GM23338 (cell line): ENCODE data around the gene IFT43. TPM values are rescaled to one million over a fixed set of nuclear protein-coding genes. Genes with fewer than 3 reads are reported as not detected.

Source experiments
- ATAC-seq: fragments of 200-7000 bp; cut with Tn5 transposase; 3 replicates; pipeline ENCODE4 v1.9.1; 2020
- DNase-seq: peaks from one replicate; pipeline ENCODE4 v3.0.0-alpha.2; 2015; ENCODE audit warnings: low spot score
- H2AFZ ChIP-seq: fragments of 200-600 bp; sonication (generic); 2 replicates; pipeline ENCODE4 v1.8.0; 2016; ENCODE audit warnings: antibody characterized with exemption, mild to moderate bottlenecking, moderate library complexity
- H3F3A ChIP-seq: fragments of 200-600 bp; sonication (generic); replicated peaks from 2 replicates; pipeline ENCODE4 v1.8.0; 2017; ENCODE audit warnings: antibody characterized with exemption, mixed run types, low read depth
- H3K27ac ChIP-seq: fragments of 200-600 bp; sonication (generic); 2 replicates; pipeline ENCODE4 v1.6.1; 2016; ENCODE audit warnings: low read depth
- H3K27me3 ChIP-seq: fragments of 200-600 bp; sonication (generic); 2 replicates; pipeline ENCODE4 v1.8.0; 2016; ENCODE audit warnings: mild to moderate bottlenecking, mixed run types, moderate library complexity; ENCODE audit not compliant: insufficient read depth
- H3K36me3 ChIP-seq: fragments of 200-600 bp; sonication (generic); 2 replicates; pipeline ENCODE4 v1.8.0; 2016; ENCODE audit warnings: mild to moderate bottlenecking; ENCODE audit not compliant: insufficient read depth
- H3K4me1 ChIP-seq: fragments of 200-600 bp; sonication (generic); 2 replicates; pipeline ENCODE4 v1.8.0; 2016; ENCODE audit warnings: mild to moderate bottlenecking, moderate library complexity; ENCODE audit not compliant: insufficient read depth
- H3K4me2 ChIP-seq: fragments of 200-600 bp; sonication (generic); 2 replicates; pipeline ENCODE4 v1.7.1; 2017; ENCODE audit warnings: mixed run types
- H3K4me3 ChIP-seq: fragments of 200-600 bp; sonication (generic); 2 replicates; pipeline ENCODE4 v1.6.1; 2016; ENCODE audit warnings: mixed run types
- H3K79me2 ChIP-seq: fragments of 200-600 bp; sonication (generic); replicated peaks from 2 replicates; pipeline ENCODE4 v1.8.0; 2017; ENCODE audit warnings: mild to moderate bottlenecking; ENCODE audit not compliant: insufficient read depth
- H3K9me2 ChIP-seq: fragments of 200-600 bp; sonication (generic); 2 replicates; pipeline ENCODE4 v1.8.0; 2017; ENCODE audit not compliant: insufficient read depth
- H4K20me1 ChIP-seq: fragments of 200-600 bp; sonication (generic); replicated peaks from 2 replicates; pipeline ENCODE4 v1.8.0; 2017; ENCODE audit warnings: mild to moderate bottlenecking; ENCODE audit not compliant: insufficient read depth
- H3K27ac Mint-ChIP-seq: 2 replicates; pipeline ENCODE4 v1.8.0; 2020; ENCODE audit warnings: inconsistent platforms, mild to moderate bottlenecking, moderate library complexity, mixed read lengths
- H3K27me3 Mint-ChIP-seq: 3 replicates; pipeline ENCODE4 v1.8.0; 2022; ENCODE audit warnings: low read depth, mild to moderate bottlenecking, moderate library complexity, mixed read lengths, inconsistent platforms; ENCODE audit not compliant: insufficient read depth, poor library complexity
- H3K36me3 Mint-ChIP-seq: 3 replicates; pipeline ENCODE4 v1.8.0; 2021; ENCODE audit warnings: low read depth, mild to moderate bottlenecking, inconsistent platforms, moderate library complexity, mixed read lengths
- H3K4me1 Mint-ChIP-seq: 3 replicates; pipeline ENCODE4 v1.8.0; 2020; ENCODE audit warnings: mild to moderate bottlenecking, inconsistent platforms, mixed read lengths
- H3K4me3 Mint-ChIP-seq: 3 replicates; pipeline ENCODE4 v1.8.0; 2021; ENCODE audit warnings: moderate library complexity, mild to moderate bottlenecking, inconsistent platforms, mixed read lengths
- H3K9me3 Mint-ChIP-seq: 3 replicates; pipeline ENCODE4 v1.8.0; 2020; ENCODE audit warnings: moderate library complexity, mild to moderate bottlenecking, inconsistent platforms, mixed read lengths
- EZH2 ChIP-seq: fragments of 200-600 bp; sonication (generic); IDR thresholded peaks from one replicate; pipeline ENCODE4 v1.8.0; 2017; ENCODE audit warnings: antibody characterized with exemption, mild to moderate bottlenecking, low read depth; ENCODE audit not compliant: unreplicated experiment
- ZNF114 ChIP-seq: fragments of 250-450 bp; sonication (Bioruptor Pico); IDR thresholded peaks from 2 replicates; pipeline ENCODE4 v1.5.0; 2020; ENCODE audit warnings: mild to moderate bottlenecking, moderate library complexity
- polyA plus RNA-seq: library from polyadenylated mRNA; unstranded; fragments of >200 nt; fragmentation: Nextera tagmentation; extraction: Ambion mirVana; gene quantifications from 2 replicates; pipeline ENCODE4 v1.2.1, GENCODE V29; 2016
- total RNA-seq: library from RNA; depleted of rRNA; stranded (reverse); fragments of >200 nt; shearing (Covaris generic); gene quantifications from 2 replicates; pipeline ENCODE4 v1.2.3, GENCODE V29; 2014
- TF ChIP-seq, protein P1 (sequence below): fragments of 250-450 bp; sonication (Bioruptor Pico); IDR thresholded peaks from 2 replicates; pipeline ENCODE4 v1.5.0; 2020; ENCODE audit warnings: mild to moderate bottlenecking, moderate library complexity
- TF ChIP-seq, protein P2 (sequence below), 2 experiments: fragments of 200-600 bp in 1 of 2; sonication (generic) in 1 of 2; conservative IDR thresholded peaks; 2 replicates each; pipeline versions ENCODE4 v1.5.1 to v1.6.1; 2016 to 2017; ENCODE audit warnings: antibody characterized with exemption in 2 of 2, low read depth in 2 of 2, mild to moderate bottlenecking in 2 of 2, moderate library complexity in 1 of 2
- TF ChIP-seq, protein P3 (sequence below): IDR thresholded peaks from 2 replicates; pipeline ENCODE4 v1.6.1; 2016; ENCODE audit warnings: antibody characterized with exemption

IFT43 gene
- total and polyA plus RNA-seq, 2 experiments from 2014 or later: 21.5 to 43.1 TPM

DNA sequence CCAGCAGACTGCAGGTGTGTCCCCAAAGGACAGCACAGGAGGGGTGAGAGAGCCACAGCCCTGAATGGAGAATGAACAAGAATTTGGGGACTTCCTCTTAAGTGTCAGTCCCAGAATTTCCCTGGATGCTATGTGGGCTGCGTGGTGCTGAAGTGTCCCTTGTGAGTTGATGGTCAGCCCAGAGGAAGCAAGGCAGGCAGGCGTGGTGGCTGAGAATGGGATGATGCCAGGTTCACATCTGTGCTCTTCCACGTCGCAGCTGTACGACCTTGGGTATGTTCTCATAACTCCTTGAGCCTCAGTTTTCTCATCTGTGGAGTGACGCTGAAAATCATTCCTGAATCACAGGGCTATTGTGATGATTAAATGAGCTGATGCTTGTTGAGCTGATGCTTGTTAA is 104.0 kb downstream of the IFT43 start (continued):
- TF ChIP-seq EZH2: no peak
- TF ChIP-seq, protein P1, sequence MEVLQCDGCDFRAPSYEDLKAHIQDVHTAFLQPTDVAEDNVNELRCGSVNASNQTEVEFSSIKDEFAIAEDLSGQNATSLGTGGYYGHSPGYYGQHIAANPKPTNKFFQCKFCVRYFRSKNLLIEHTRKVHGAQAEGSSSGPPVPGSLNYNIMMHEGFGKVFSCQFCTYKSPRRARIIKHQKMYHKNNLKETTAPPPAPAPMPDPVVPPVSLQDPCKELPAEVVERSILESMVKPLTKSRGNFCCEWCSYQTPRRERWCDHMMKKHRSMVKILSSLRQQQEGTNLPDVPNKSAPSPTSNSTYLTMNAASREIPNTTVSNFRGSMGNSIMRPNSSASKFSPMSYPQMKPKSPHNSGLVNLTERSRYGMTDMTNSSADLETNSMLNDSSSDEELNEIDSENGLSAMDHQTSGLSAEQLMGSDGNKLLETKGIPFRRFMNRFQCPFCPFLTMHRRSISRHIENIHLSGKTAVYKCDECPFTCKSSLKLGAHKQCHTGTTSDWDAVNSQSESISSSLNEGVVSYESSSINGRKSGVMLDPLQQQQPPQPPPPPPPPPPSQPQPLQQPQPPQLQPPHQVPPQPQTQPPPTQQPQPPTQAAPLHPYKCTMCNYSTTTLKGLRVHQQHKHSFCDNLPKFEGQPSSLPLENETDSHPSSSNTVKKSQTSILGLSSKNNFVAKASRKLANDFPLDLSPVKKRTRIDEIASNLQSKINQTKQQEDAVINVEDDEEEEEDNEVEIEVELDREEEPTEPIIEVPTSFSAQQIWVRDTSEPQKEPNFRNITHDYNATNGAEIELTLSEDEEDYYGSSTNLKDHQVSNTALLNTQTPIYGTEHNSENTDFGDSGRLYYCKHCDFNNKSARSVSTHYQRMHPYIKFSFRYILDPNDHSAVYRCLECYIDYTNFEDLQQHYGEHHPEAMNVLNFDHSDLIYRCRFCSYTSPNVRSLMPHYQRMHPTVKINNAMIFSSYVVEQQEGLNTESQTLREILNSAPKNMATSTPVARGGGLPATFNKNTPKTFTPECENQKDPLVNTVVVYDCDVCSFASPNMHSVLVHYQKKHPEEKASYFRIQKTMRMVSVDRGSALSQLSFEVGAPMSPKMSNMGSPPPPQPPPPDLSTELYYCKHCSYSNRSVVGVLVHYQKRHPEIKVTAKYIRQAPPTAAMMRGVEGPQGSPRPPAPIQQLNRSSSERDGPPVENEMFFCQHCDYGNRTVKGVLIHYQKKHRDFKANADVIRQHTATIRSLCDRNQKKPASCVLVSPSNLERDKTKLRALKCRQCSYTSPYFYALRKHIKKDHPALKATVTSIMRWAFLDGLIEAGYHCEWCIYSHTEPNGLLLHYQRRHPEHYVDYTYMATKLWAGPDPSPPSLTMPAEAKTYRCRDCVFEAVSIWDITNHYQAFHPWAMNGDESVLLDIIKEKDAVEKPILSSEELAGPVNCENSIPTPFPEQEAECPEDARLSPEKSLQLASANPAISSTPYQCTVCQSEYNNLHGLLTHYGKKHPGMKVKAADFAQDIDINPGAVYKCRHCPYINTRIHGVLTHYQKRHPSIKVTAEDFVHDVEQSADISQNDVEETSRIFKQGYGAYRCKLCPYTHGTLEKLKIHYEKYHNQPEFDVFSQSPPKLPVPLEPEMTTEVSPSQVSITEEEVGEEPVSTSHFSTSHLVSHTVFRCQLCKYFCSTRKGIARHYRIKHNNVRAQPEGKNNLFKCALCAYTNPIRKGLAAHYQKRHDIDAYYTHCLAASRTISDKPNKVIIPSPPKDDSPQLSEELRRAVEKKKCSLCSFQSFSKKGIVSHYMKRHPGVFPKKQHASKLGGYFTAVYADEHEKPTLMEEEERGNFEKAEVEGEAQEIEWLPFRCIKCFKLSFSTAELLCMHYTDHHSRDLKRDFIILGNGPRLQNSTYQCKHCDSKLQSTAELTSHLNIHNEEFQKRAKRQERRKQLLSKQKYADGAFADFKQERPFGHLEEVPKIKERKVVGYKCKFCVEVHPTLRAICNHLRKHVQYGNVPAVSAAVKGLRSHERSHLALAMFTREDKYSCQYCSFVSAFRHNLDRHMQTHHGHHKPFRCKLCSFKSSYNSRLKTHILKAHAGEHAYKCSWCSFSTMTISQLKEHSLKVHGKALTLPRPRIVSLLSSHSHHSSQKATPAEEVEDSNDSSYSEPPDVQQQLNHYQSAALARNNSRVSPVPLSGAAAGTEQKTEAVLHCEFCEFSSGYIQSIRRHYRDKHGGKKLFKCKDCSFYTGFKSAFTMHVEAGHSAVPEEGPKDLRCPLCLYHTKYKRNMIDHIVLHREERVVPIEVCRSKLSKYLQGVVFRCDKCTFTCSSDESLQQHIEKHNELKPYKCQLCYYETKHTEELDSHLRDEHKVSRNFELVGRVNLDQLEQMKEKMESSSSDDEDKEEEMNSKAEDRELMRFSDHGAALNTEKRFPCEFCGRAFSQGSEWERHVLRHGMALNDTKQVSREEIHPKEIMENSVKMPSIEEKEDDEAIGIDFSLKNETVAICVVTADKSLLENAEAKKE (CRISPR knock-in tag): no peak

DNA sequence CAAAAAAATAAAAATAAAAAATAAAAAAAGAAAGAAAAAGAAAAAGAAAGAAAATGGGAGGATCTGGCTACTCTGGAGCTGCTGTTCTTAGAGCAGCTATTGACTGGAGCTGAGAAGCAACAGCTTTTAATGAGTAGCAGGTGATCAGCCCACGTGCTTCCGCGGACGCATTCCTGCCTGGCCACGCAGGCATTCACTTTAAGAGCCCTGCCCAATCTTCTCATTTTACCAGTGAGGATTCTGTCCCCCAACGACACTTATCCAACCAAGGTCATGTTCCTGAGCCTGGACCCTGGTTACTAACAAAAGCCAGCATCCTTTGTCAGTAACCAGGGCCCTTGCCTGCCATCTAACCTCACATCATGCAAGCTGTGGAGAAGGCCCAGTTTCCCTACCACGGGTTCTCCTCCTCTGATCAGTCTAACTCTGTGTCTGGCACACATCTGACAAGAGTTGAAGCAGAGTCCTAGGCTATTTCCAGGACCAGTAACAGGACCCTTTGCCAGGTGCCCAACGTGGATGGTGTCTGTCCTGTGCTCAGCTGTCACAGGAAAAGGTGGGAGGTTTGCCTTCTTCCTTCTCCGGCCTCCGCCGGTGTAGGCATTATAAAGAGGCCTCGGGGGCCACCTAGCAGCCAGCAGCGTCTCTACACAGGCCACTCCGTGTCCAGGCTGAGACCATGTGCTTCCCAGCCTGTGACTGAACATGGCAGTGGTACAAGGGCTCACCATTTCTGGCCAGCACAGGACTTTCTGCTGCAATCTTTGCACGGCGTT is 105.2 kb downstream of the IFT43 start:
- H3K4me3 ChIP-seq: no peak overlapping the region
- no peak overlapping the region for H3K4me3 Mint-ChIP-seq
- DNase-seq (no peak), ATAC-seq (peak; percentile 50)
- H3K27ac ChIP-seq: no peak overlapping the region
- peaks cover 24% of the 10 kb centered on the region for H3K4me1 ChIP-seq
- no peaks in the 10 kb centered on the region for H4K20me1 ChIP-seq
- TF ChIP-seq, protein P2, sequence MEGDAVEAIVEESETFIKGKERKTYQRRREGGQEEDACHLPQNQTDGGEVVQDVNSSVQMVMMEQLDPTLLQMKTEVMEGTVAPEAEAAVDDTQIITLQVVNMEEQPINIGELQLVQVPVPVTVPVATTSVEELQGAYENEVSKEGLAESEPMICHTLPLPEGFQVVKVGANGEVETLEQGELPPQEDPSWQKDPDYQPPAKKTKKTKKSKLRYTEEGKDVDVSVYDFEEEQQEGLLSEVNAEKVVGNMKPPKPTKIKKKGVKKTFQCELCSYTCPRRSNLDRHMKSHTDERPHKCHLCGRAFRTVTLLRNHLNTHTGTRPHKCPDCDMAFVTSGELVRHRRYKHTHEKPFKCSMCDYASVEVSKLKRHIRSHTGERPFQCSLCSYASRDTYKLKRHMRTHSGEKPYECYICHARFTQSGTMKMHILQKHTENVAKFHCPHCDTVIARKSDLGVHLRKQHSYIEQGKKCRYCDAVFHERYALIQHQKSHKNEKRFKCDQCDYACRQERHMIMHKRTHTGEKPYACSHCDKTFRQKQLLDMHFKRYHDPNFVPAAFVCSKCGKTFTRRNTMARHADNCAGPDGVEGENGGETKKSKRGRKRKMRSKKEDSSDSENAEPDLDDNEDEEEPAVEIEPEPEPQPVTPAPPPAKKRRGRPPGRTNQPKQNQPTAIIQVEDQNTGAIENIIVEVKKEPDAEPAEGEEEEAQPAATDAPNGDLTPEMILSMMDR (conservative IDR thresholded peaks at IDR 0.05; ENCODE audit: low read depth in 2 of 2): peak in 1 of 2 experiments; percentile 31; a peak in 2 of 4 replicates
- TF ChIP-seq, protein P3, sequence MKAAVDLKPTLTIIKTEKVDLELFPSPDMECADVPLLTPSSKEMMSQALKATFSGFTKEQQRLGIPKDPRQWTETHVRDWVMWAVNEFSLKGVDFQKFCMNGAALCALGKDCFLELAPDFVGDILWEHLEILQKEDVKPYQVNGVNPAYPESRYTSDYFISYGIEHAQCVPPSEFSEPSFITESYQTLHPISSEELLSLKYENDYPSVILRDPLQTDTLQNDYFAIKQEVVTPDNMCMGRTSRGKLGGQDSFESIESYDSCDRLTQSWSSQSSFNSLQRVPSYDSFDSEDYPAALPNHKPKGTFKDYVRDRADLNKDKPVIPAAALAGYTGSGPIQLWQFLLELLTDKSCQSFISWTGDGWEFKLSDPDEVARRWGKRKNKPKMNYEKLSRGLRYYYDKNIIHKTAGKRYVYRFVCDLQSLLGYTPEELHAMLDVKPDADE: no peak
- no peak for TF ChIP-seq ZNF114
- peaks cover 5% of the 10 kb centered on the region for H3K27me3 Mint-ChIP-seq
- no peaks in the 10 kb centered on the region for H3K27me3 ChIP-seq
- no peak overlapping the region for H3K4me2 ChIP-seq
- H2AFZ ChIP-seq: no peak overlapping the region; the same call in 1 of the 2 replicates
- H3K9me2 ChIP-seq: no peaks in the 10 kb centered on the region
- no peaks in the 10 kb centered on the region; the same call in 2 of the 3 replicates for H3K9me3 Mint-ChIP-seq
- H3K4me1 Mint-ChIP-seq: peaks cover 29% of the 10 kb centered on the region
- no peaks in the 10 kb centered on the region for H3K79me2 ChIP-seq
- no peak overlapping the region; the same call in 1 of the 2 replicates for H3K27ac Mint-ChIP-seq
- H3K36me3 ChIP-seq: no peaks in the 10 kb centered on the region
- no peaks in the 10 kb centered on the region for H3F3A ChIP-seq
- no peaks in the 10 kb centered on the region for H3K36me3 Mint-ChIP-seq
